GM18907 (cell line): ENCODE measurements around the gene RRP15.

ENCODE experiments used
- ATAC-seq: cut with Tn5 transposase; IDR thresholded peaks from one replicate; pipeline ENCODE4 v1.9.1; 2021; ENCODE audit warnings: mild to moderate bottlenecking, moderate library complexity; ENCODE audit not compliant: unreplicated experiment

RRP15 gene

DNA sequence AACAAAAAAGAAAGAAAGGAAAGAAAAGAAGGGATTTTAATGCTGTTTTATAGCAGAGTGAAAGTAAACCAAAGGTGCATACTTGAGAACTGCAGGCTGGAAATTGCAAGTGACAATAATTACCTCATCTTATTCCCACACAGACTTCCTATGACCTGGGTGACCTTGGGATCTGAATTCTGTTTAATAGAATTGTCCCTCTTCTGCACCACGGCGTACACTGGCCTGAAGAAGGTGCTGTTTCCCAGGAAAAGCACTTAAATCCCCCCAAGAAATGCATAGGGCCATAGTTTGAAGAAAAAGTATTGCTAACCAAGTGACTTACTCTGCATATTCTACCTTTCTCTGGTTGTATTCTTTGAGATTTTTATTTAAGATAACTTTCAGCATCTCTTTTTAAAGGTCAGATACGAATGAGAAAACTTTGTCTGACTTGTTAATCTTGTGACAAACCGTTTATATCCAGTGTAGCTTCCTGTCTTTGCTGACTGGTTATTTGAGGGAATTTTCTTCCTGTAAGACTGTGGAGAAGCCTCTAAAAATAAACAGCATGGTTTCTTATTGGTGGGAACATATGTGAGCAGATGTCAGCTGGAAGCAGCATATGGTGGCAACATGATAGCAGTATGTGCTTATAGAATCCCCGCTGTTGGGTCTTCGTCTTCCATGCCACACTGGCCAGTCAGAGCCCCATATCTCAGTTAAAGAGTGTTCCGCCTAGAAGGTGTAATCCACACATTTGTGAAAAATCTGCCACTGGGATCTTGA, 76.4 kb downstream of the RRP15 start:
- no peak for ATAC-seq

DNA sequence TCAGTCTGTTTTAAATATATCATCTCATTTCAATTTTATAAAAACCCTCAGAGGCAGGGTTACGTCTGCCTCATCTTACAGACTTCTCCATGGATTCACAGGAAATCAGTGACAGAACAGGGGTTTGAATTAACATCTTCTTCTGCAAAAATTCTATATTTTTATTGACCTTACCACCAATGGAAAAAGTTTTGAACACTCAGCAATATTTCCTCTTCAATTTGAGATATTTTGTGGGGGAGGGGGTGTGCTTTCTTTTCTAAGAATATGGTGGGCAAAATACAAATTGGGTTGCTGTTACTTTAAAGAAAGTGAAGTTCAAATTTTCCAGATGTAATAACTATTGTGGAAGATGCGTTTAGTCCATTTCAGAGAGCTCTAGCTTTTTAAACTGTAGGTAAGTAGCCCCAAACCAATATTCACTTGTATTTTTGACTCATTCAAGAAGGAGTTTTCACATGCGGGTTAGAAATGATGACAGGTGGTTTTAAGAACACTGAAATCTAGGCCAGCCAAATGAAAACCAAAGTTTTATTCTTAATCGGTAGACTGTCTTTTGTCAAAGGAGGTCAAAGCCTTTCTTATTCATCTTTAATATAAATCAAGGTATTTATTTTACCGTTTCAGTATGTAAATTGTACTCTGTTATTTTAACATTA, 77.5 kb downstream of the RRP15 start:
- no peak for ATAC-seq

DNA sequence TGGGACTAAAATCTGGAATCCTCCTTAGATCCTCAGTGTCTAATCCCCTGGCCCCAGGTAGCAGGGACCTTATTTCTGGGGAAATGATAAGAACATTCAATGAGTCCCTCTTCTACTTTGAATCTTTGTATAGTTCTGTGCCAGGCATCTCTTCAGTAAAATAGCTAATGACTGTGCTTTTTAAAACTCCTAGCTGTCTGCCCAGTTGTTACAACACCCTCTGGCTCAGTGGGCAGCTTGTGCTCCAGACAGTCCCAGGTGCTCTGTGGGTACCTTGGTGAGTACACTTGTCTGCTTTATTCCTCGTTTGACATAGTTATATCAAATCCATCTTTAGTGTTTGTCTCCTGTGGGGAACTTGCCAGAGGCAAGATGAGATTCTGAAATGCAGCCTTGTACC, 78.0 kb downstream of the RRP15 start:
- ATAC-seq: no peak

DNA sequence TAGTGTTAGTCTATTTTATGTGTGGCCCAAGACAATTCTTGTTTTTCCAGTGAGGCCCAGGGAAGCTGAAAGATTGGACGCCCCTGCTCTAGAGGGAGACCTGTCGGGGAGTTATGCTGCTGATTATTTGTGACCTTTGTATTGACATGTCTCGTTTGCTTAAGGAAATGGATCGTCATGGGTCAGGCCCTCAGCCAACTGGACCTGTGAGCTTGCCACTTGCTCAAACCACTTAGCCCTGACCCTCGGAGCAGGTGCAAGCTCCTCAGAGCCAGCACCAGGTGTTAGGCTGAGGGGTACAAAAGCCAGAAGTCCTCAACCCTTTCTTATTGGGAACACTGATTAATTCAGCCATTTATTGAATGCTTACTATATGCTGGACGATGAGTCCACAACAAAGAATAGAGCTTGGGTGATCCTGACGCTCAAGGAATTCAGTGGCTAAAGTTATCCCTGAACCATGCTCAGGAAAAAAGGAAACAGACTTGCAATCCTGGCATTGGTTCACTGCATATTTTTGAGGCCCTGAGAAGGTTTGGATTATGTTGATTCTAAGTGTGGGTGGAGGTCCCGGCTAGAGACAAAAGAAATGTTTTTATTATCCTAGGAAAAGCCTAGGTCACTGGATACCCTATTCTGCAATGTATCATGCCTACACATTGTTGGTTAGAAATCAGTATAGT, 79.1 kb downstream of the RRP15 start:
- no peak for ATAC-seq

DNA sequence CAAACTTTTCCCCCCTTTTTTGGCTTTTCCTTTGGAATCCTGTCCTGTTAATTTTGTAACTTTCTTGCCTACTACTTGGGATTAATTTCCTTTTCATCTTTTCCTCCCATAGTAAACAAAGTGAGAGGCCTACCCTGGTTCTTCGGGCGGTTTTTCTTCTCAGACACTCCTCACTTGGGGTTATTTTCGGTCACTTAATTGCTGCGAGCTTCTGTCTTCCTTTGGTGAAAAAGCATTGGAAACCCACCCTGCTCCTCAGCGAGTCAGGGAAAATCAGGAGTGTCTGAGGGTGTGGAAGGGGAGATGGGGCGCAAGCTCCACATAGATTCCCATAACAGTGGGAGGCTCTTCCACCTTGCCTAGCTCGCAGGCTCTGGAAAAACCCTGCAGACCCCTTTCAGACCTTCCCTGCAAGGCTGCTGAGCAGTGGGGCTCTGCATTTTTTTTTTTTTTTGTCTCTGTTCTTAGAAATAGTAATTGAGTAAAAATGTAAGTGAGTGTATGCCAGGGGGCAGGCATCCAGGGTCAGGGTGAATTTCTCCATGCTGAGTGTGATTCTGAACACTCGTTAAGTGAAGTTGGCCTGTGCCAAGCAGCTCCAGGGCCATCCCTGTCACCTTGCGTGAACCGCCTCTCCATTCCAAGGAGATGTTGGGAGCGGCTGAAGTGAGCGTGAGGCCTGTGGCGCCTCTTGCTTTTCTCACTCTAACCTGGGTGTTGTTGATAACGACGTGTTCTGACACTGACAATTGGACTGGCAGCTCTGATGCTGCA, 80.3 kb downstream of the RRP15 start:
- no peak for ATAC-seq

DNA sequence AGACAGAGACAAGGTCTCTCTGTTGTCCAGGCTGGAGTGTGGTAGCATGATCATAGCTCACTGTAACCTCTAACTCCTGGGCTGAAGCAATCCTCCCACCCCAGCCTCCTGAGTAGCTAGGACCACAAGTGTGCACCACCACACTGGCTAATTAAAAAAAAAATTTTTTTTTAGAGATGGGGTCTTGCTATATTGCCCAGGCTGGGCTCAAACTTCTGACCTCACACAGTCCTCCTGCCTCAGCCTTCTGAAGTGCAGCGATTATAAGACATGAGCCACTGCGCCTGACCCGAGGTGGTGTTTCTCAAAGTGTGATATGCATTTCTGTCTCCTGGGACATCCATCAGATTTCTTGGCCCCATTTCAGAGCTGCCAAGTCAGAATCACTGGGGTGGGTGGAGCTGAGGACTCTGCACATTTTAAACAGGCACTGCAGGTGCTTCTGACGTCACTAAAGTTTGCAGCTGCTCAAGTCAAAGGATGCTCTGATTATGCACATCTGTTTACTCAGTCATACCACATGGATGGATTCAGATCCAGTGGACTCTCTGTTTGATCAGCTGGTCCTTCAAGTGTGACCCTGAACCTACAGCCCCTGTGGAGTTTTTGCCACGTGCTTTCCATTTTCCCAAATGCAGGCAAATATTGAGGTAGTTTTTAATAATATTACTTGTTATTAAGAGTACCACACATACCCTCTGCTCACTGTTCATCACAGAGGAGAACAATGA, 81.4 kb downstream of the RRP15 start:
- no peak for ATAC-seq

DNA sequence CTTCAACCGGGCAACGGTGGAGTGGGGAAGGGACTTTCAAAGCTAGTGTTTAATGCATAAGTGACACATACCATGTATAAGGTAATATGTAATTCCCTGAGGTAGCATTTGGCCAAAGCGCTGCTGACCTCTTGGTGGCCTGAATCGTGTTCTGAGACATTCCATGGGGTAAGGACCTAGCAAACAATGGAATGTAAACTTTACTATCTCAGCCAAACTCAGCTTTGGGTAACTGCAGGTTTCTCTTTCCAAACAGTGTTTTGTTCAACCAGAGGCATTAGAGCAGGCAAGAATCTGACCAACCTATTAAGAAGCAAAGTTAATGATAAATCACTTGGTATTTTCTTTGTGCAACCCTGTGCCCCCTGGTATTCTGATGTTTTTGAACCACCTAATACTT, 82.0 kb downstream of the RRP15 start:
- ATAC-seq: no peak

DNA sequence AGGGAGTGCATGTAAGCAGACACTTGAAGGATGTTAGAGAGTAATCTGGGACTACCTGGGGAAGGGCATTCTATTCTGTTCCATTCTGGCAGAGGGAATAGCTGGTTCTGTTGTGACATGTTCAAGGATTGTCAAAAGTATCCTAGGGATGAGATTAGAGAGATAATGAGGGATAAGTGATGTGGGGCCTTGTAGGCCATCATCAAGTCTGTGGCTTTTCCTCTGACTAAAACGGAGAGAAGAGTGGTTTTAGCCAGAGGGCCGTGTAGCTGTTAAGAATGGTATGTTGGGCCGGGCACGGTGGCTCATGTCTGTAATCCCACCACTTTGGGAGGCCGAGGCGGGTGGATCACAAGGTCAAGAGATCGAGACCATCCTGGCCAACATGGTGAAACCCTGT, 83.6 kb downstream of the RRP15 start:
- no peak for ATAC-seq

DNA sequence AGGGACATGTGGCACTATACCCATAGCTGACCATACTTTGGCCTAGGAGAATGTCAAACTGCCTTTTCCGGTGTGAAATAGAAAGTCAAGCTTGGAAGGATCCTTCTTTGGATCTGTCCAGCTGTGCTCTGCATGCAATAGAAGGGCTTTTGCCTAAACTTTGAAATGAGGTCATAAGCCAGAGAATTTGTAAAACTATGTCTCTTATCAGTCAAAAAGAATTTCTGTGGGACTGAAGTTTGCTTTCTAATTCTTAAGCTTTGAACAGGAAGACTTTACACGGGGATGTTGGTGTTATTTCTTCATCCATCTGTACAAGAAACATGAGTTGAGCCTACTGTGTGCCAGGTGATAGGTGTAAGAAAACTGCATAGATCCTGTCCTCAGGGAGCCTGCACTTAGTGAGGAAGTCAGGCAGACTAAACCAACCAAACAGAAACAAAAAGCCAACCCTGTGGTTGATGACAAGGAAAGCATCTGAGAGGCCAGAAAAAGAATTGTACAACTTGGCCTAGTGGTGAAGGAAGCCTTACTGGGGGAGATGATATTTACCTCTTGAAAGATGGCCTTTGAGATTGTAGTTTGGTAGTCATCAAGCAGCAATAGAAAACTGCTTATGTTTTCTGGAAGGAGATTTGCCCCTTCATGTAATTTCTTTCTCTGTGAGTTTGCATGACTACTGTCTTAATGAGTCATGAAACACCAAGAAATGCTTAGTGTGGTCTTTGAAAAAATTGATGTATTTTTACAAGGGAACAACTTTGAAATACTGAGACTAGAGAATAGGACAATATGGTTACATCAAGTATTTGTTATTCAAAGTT, 84.8 kb downstream of the RRP15 start:
- ATAC-seq: no peak

DNA sequence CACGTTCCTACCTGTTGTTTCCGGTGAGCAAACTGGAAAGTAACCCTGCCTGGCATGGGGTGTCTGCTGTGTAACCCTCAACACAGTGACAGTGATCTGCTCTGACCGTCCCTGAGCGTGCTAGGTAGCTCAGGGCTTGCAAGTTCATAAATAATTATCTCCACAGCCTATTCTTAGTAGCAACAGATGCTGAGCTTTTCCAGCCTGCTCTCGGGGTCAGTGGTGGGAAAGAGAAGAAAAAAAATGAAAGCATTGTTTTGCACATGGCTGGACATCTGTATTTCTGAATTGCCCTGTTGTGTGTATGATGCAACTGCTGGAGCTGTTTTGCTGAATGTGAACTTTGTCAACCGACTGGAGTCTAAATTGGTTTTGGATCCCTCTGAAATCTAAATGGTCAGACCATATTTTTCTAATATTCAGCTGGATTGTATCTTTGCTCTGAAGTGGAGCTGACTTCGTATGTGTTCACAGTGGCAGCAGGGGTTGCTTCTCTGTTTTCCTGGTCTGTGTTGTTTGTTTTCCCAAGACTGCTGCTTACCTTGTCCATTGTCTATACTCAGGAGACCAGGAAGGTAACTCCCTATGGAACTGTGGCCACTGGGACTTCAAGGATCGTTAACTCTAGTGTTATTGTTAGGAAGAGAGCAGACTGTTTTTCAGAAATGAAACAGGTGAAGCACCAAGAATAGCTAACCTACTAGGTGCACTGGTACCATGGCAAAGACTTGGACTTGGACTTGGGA, 87.0 kb downstream of the RRP15 start:
- ATAC-seq: no peak

DNA sequence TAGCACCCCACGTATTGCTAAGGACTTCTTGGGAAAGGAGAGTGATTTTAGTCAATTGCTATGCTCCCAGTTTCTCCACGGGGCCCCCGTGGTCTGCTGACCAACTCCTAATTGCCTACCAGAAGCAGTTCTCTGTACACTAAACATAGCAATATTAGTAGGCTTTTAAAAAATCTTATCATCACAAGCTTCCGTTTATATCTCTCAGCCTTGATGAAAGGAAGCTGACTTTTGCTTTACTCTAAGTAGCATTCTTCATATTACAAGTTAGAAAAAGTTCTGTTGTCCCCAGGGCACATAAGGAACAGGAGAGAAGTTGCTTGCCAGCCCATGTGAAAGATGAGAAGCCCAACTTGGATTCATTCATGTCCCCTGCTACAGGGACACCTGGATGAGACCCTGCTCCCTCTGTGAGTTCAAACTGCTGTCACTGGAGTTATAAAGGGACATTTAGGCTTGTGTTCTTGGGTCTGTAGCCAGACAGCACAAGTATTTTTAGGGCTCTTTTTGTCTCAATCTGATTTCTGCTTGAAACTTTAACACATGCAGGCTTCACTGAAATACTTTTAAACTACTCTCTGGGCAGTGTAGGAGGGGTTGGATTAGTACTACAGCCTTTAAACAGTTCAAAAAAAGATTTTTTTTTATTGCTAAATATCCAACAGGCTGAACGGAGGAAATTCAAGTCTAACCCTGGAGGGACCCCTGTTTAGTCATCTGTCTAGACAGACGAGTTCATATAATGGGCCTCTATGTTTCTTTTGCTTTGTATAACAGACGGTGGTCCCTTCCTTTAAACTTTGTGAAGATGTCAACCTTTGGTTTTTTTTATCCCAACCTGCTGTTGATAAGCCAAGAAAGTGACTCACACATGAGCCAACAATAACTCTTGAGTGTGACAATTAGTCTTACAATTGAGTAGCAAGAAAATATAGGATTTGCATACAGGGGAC, 89.6 kb downstream of the RRP15 start:
- no peak for ATAC-seq

DNA sequence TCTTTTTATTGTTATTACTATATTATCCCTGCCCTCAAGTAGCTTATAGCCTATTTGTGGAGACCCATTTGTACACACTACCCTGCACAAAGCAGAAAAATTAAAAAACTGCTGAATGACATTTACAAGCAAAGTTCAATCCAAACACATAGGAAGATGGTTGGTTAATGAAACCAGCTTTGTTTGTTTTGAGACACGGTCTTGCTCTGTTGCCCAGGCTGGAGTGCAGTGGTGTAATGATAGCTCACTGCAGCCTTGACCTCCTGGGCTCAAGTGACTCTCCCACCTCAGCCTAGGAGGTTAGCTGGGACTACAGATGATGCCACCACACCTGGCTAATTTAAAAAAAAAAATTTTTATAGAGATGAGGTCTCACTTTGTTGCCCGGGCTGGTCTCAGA, 91.6 kb downstream of the RRP15 start:
- ATAC-seq: peak; percentile 24

DNA sequence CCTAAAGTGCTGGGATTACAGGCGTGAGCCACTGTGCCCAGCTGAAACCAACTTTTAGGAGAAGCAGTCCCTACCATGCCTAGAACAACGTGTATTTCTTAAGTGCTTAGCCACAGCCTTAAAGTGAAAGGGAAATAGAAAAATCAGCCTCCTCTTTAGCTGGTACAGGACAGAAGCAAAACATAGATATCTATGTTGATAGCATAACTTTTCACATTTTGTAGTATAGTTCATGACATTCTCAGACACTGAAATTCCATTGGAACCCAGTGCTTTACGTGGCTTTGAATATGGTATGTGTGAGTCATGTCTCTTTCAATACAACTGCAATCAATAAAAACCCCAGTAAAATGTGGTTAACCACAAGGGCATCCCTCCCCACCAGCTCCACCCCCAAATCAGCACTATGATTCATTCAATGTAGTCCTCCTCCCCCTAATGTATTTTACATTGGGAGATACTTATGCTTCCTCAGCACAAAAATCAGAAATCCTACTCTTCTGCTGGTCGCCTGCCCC, 92.1 kb downstream of the RRP15 start:
- ATAC-seq: peak; percentile 90

DNA sequence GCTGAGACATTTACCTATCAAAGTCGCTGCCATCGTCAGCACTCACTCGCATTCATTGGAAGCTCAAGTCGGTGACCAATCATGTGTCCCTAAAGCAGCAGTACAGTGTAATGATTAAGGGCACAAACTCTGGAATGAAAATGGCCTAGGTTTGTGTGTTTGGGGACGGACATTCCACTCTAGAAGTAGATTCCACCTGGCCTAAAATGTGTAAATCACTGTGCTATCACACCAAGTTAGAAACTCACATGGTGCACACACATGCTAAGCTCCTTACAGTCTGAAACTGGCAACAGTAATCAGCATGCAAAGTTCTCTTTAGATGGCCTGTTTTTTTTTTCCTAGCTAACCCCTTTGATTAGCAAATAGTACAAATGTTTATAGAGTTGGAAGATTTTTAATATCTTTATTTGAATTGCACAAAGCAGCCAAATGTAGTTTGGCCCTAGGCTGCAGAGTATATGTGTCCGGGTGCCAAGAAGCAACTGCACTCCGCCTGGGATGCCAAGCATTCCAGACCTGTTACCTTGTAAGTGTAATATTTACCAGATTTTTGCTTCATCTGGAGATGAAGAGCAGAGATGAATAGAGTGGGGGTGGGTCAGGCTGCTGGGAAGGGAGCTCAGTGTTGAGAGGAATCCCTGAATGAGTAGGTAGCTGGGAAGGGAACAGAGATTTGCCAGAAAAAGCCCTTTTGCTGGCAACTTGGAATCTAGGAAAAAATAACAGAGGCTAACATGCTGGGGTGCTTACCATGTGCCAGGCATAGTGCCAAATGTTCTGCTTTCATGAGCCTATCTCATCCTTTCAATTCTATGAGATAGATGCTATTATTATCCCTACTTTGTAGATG, 95.3 kb downstream of the RRP15 start:
- ATAC-seq: no peak

DNA sequence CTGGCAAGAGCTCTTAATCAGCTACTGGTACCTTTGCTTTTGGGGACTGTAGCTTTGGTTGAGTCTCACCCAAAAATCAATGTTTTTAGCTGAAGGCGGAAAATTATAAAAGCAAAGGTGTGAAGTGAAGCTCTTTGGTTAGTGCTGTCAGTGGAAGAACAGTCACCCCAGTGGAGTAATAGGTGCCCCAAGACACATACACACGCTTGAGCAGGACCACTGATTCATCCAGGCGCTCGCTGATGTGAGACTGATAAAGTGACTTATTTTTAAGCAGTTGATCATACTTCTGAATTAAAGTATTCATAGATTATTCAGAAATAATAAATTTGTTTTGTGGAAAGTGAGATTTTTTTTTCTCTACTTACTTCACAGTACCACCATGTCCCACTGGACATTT, 97.2 kb downstream of the RRP15 start:
- no peak for ATAC-seq

DNA sequence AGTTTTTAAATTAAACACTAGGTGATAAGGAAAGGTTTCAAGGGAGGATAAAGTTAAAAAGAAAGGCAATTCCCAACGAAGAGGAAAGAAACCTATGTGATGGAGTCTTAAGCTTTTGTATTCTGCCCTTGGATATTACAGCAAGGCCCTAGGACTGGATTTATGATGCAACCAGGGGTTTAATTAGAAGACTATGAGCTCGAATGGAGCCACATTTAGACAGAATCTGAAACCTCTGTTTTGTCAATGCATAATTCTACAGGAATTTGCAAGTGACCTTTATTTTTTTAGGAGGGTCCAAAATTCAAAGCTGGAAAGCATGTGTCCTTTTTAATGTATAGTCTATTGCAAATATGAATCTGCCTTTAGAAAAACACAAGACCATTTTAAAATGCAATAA, 98.0 kb downstream of the RRP15 start:
- ATAC-seq: no peak

DNA sequence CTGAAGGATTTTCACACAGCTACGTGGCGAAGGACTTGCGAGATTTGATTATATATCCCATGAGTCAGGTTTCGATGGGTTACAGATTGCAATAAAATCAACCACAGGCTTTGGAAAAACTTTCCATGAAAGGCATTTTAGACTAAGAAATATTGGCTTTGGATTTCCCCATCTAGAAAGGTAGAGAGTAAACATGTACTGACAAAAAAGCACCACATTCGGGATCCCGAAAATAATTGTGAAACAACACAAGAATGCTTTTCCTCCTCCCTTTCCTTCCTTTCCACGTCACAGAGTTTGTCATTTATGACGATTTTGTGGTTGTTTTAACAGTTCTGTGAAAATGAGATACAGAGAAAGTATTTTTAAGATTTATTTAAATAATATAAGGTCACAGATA, 98.6 kb downstream of the RRP15 start:
- ATAC-seq: no peak
